Measurements from ENCODE around the gene GOT2.
"Not testable (repeated sequence)": the region's sequence is repeated elsewhere in the genome, so short reads cannot be mapped to it uniquely, and the experiment has no call there.

GOT2 gene

DNA sequence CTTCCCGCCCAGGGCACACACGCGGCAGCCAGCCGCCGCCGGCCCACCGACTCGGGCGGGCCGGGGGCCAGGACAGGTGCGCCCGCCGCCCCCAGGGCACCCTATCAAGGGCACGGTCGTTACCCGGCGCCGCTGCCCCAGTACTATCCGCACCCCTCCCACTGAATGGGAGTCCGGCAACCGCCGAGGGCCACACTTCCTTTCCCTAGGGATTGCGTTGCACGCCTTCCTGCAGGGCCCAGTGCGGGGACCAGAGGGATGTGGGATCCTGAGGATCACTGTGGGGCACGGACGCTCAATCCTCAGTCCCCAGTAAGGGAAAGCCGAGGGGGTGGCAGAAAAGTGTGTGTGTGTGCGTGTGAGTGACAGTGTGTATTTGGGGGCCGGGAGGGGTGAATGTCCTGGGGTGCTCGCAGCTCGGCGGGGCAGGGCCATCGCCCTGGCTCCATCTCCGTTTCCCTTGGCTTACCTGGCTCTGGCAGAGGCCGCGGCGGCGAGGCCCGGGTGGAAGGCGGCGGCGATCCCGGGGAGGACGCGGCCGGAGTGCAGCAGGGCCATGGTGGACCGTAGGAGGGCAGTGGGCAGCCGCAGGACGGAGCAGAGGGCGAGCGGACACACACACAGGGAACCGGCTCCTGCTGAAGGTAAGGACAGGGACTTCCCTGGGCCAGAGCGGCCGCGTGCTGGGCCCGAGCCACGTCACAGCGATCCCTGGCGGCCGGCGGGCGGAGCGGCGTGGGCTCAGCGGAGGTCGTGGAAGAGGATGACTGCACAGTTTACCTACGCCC, at the start of gene GOT2:
Gene GOT2, minus strand, starts transcription at position 646 of the 788 bp plus-strand sequence. Its CDS starts 88 bp downstream, at position 558.
- peak; percentile 83 for DNase-seq

DNA sequence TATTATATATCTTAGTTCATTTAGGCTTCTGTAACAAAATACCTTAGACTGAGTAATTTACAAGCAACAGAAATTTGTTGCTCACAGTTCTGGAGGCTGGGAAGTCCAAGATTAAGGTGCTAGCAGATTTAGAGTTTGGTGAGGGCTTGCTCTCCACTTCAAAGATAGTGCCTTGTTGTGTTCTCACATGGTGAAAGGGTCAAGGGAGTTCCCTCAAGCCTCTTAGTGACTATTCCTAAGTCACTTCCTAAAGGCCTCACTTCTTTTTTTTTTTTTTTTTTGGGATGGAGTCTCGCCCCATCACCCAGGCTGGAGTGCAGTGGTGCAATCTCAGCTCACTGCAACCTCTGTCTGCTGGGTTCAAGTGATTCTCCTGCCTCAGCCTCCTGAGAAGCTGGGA, 45.2 kb upstream of the GOT2 start:
- not testable (repeated sequence) for DNase-seq

DNA sequence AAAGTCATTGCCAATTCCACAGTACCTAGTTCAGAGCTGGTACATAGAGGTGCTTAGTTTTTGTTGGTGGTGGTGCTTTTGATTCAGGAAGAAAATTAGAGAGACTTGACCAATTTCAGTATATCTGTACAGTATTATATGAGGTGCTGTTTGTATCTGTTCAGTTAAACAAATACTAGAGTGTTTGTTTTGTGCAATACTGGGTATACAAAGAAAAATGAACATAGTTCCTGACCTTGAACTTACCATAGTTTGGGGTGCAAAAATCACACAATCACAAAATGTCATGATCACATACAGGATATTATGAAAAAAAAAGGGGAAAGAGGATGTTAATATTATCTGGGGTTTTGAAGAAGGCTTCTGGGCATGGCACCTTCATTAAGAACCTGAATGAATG, 39.8 kb upstream of the GOT2 start:
- DNase-seq: no peak

DNA sequence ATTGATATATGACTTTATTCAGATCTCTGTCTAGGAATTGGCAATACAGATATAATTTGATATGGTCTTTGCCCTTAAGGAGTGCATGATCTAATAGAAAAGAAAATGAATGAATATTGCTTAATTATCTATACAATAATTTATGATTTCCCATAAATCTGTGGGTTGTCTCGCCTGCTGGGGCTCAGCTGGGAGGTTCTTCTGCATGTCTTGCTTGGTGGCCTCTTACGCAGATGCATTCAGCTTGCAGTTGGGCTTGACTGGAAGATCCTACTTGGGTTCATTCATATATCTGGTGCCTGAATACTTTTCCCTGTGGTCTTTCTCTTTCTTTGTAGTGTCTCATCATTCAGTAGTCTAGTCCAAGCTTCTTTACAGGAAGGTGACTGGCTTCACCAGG, 34.0 kb upstream of the GOT2 start:
- DNase-seq: no peak

DNA sequence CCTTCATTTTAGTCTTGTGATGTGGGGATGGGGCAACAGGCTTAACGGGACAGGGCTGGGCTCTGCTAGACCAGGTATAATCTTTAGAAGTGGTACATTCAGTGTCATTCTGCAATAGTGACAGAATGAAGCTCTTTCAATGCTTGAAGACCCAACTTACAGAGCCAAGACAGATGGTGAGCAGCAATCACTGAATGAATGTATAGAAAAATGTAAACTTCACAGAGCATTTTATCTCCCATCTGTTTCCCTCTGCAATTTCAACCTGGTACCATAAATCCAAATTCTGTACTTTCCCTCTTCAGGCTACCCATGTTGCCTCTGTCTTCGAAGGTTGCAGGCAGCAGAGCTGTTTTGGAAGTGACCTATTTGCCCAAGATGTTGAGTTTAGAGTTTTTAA, 33.5 kb upstream of the GOT2 start:
- no peak for DNase-seq

DNA sequence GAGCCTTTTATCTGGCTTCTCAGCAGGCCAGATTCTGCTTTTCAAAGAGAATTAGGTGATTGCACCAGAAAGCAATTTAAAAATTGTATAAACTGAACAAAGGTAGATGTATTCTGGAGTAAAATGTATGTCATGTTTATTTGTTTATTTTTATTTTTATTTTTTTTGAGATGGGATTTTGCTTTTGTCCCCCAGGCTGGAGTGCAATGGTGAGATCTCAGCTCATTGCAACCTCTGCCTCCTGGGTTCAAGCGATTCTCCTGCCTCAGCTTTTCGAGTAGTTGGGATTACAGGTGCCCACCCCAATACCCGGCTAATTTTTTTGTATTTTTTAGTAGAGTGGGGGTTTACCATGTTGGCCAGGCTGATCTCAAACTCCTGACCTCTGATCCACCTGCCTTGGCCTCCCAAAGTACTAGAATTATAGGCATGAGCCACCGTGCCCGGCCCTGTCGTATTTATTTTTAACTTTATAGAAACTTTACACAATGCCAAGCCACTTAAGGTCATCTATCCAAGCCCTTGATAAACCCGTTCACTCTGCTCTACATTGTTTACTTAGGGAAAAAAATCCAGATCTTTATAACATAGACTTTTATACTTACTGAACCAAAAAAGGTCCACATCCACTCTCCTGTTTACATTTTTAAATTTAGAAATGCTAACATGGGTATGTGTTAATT, 22.7 kb upstream of the GOT2 start:
- DNase-seq: no peak

DNA sequence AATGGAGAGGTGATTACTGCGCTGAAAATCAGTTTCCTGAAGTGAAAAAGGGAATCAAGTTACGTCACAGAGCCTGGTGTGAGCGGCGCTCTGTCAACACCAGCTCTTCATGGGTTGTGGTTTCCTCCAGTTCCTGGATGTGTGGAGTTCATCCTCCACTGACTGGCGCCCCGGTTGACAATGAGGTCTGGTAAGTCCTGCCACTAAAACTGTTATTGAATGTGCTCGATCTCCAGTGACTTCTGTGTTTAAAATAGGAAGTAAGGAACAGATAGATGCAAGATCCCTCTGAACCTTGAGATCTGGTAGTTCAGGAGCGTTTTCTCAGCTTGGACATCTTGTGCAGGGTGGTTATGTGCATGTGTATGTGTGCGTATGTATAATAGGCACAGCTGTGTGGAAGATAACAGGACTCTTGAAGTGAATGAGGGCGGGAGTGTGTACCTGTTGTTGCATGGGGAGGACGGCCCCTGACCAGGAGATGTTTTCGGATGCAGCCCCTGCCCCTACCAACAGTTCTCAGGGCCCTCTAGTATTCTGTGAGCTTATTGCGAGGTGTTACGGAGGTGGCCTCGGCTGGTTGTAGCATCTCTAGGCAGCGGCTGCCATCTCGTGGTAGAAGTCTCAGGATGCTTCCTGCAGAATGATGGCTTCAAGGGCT, 22.0 kb upstream of the GOT2 start:
- DNase-seq: peak; percentile 64

DNA sequence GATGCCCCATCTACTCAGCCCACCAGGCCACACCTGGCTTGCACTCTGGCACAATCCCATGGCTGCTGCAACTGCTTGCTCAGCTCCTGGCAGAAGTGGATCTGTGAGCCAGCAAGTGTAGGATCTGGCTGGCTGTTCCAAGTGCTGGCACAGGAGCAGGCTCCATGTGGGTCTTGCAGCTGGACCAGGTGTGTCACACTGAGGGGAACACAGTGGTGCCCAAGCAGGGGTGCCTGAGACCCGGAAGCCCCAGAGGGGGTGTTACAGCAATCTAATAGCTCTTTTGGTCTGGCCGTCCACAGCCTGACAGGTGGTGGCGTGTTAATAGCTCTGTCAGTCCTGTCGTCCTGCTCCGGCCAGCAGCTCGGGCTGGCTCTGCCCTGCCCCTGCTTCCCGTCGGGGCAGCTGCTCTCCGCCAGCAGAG, 19.6 kb upstream of the GOT2 start:
- no peak for DNase-seq

DNA sequence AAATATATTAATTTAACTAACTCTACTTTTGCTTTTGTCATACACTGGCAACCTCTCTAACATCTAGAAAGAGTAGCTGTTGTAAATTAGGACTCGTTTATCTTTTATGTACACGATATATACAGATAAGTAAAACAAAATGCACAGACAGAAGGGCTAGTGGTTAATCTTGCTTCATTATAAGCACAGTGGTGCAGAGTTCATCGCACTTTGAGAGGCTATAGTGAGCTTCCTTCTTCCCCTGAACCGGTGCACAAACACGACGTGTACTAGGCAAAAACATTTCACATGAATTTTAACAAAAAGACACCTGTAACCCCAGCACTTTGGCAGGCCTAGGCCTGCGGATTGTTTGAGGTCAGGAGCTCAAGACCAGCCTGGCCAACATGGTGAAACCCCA, 10.4 kb upstream of the GOT2 start:
- no peak for DNase-seq

DNA sequence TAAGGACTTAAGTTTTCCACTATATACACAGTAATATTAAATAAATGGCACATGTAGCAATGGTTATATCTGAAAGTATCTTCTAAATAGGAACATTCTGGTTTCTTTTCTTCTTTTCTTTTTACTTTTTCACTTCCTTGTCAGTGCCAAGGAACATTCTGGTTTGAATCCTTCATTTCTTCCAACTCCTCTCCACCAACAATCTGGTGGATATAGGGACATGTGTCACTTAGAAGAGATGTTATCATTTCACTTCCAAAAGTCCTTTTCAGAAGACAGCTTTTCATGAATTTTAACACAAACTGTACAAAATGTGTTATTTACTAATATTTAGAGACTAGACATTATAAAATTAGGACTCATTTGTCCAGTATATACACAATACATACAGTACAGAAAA, 7.9 kb upstream of the GOT2 start:
- no peak for DNase-seq

DNA sequence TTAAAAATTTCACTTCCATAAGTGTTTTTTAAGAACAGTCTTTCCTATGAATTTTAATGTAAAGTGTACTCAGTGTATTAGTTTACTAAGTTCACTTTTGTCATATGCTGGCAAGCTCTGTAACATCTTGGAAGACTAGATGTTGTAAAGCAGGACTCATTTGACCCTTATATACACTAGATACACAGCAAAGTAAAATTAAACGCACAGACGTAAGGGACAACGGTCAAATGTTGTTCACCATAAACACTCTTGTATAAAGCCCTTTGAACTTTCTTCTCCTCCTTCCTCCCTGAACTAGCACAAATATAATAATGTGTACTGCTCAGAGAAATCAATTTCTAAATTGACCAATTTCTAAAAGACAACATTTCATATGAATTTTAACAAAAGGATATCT, 7.0 kb upstream of the GOT2 start:
- DNase-seq: no peak

DNA sequence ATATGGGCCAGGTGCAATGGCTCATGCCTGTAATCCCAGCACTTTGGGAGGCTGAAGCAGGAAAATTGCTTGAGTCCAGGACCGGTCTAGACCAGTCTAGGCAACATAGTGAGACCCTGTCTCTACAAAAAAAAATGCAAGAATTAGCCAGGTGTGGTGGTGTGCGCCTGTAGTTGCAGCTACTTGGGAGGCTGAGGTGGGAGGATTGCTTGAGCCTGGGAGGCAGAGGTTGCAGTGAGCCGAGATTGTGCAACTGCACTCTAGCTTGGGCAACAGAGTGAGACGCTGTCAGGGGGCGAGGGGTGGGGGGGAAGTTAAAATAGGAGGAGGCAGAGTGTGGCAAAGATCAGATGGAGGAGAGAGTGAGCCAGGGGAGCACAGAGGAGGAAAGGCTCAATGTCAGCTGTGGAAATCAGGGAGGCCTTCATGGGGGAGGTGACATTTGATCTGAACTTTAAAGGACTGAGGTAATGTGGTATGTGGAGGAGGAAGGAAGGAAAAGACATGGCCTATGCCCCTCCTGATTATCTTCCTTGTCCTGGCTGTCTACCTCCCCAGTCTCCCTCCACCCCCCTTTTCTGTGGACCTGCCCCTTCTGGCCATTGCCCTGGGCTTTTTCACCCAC, 4.7 kb upstream of the GOT2 start:
- no peak for DNase-seq

DNA sequence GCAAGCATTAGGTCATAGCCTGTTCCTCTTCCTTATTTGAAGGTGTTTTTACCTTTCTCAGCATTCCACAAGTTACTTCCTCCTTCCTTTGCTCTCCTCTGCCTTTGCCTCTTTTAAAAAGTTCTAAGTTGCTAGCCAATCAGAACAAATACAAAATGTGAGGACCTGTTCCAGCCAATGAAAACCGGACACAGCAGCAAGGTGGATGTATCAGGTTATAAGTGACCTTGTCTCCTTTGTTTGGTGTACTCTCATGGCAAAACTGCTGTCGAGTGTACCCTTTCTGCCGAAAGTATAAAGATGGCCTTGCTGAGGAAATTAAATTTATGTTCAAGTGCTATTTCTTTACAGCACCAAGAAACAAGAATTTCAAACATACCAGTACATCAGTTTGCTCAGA, 2.2 kb upstream of the GOT2 start:
- not testable (repeated sequence) for DNase-seq

DNA sequence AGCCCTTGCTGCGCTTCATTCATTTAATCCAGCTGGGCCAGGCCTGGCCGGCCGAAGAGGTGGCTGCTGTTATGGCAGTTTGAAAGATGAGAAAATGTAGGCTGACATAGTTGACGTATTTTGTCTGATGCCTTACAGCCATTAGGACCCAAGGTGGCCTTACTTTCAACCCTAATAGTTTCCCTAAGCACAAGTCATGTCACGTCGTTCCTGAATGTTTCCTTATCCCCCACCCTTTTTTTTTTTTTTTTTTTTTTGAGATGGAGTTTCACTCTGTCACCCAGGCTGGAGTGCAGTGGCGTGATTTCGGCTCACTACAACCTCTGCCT, 307 bp upstream of the GOT2 start:
- DNase-seq: no peak

DNA sequence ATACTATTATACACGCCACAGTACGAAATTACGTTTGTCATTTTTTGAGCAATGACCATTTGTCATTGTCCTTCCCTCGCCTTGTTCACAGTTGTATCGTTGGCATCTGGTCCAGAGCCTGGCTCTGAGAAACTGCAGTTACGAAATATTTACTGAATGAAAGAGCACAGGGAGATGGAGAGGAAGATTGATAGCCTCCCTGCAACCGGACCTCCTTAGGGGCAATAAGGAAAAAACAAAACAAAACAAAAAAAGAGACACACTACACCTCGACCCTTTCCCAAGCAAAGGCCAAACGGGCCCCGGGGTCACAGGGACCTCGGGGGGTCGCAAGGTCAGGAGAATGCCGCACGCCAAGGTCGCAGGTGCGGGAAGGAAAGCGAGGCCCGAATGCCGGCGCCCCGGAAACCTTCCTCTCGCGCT, 857 bp downstream of the GOT2 start:
- DNase-seq: no peak

DNA sequence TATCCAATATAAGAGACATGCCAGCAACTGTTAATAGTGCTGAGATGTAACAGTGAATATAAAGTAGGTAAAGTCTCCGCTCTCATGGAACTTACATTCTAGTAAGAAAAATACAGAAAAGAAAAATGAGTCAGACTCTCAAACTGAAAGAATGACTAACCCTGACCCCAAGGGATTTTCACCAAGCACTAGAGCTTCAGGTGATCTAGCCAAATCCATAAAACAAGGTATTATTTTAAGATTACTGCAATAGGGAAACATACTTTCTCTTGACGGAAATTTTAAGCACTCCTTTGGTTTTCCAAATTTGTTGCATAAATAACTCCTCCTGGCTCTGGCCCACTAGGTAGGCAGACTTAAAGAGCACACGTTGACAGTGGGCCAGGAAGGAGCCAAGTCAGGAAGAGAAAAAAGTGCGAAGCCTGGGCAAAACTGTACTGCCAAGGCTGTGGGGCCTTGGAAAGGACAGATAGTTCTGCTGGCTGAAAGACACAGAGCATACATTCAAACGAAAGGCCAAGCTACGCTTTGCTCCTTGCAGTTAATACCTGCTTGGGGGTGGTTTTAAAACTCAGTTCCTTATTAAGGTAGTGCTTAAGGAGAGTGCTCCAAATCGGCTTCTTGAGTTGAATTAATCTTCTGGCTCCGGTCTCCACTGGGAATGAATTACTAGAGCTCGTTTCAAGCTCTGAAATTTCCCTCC, 1.4 kb downstream of the GOT2 start:
- DNase-seq: no peak

DNA sequence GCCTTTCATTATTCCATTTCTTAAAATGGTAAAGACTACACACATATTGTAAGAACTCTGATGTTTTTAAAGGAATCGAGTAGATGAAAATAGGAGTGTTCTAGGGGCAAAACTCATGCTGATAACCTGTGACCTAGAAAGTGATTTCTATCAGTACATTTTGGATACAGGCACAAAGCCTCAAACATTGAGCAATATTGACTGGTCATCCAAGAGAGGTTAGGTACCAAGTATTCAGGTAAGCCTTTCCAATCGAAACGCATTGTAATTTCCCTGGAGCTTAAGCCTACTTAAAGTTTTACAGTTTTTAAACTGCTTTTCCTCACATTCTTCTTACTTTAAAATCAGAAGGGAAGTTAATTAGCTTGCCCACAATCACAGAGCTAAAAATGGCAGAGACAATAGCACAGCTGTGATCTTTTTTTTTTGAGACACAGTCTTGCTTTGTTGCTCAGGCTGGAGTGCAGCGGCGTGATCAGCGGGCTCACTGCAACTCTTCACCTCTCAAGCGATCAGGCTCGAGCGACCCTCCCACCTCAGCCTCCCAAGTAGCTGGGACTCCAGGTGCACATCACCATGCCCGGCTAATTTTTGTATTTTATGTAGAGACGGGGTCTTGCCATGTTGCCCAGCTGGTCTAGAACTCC, 3.3 kb downstream of the GOT2 start:
- no peak for DNase-seq

DNA sequence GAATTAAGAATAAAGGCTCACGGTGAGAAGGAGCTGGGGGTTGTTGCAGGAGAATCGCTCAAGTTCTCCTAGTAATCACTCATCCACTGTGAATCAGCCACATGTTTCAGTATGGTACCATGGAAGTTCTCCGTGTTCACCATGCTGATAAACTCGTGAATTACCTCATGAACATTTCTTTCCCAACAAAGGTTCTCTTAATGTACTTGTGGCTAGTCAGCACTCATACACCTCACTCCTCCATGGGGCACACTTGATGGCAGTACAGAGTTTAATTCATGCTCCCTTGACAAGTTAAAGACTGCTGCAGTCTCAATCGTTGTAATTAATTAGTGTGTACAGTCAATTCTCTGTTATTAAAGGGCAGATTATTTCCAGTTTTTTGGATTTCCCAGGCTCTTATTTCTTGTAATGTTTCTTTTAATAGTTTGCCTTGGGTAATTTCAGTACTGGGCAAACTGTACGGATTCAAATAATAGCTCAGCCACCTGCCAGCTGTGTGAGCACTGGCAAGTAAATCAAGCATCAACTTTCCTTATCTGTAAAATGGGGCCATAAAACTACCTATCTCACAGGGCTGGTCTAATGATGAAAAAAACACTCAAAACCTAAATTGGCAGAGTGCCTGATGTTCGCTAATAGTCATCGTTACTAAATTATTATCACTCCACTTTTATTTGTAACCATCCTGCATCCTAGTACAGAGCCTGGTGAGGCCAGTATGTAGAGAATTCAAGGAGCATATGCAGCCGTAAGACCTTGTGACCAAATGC, 6.1 kb downstream of the GOT2 start:
- no peak for DNase-seq

DNA sequence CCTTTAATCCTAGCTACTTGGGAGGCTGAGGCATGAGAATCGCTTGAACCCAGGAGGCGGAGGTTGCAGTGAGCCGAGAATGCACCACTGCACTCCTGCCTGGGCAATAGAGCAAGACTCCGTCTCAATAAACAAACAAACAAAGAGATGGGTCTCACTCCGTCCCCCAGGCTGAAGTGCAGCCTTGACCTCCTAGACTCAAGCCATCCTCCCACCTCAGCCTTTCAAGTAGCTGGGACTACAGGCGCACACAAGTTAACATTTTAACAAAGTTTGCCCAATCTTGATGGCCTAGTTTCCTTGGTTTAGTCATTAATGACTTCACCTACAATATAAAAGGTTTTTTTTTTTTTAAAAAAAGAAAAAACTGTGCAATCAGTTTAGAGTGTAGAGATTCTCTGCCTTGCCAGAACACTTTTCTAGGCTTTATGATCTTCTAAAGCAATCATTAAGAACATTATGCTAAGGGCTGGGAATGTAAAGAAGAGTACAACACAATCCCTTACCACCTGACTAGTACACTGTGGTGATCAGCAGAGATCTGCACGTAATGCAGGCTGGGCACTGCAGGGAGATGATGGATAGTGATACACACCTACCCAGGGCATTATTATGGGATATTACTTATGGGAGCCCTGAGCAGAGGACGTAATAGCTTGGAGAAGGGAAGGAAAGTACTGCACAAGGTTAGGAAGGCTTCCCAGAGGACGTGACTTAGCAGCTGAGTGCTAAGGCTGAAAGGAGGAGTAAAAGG, 6.9 kb downstream of the GOT2 start:
- DNase-seq: no peak

DNA sequence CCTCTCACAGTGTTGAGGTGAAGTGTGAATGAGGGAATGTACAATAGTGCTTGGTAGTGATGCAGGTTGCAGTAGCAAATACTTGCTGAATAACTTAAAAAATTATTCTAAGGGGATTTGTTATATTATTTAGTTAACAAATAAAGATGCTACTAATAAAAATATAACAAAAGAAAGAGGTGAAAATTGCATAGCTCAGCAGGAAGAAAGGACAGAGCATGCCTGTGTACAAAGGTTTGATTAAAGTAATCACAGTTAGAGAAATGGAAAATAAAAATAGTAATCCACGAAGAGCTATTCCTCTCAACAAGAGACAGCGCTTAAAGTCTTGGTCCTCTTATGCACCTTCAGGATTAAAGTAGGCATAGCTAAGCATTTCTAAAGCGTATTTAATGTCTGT, 11.0 kb downstream of the GOT2 start:
- DNase-seq: no peak

DNA sequence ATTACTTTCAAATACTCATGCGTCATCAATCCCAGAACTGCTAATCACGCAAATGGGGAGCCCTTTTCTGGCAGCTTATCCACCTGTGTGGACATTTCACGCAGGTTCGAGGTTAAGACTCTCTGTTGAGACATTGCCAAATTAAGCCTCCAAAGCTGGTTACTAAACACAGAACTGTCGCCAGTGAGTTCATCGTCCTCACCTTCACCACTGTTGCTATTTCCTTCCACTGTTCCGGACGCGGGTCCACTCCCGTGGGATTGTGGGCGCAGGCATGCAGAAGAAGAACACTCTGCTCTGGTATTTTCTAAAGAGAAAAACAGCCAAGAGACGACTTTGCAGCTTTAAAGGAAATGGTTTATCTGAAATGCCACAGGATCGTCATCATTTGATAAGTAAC, 16.1 kb downstream of the GOT2 start:
- DNase-seq: no peak

Measured in suppressor macrophage treated with lipopolysaccharide for 4 hours (primary cell).